Heart right ventricle (tissue), 16 donors: Measurements from ENCODE around the gene TANGO6. TPM values are rescaled to one million over a fixed set of nuclear protein-coding genes. Genes with fewer than 3 reads are reported as not detected.

Experiments
- ATAC-seq, 8 donors: fragments of 200-7000 bp; cut with Tn5 transposase; one replicate each; pipeline ENCODE4 v1.9.1; 2020; ENCODE audit warnings: mild to moderate bottlenecking in 8 of 8, moderate library complexity in 8 of 8, moderate number of reproducible peaks in 1 of 8
- DNase-seq, 2 donors: peaks; one replicate each; pipeline ENCODE4 v3.0.0-alpha.2; 2020
- H3K27ac ChIP-seq, 10 donors: fragments of 200-600 bp; sonication (generic) in 2 of 10; one replicate each; pipeline versions ENCODE4 v1.5.0 to v1.8.0; 2020 to 2022; ENCODE audit warnings: mild to moderate bottlenecking in 3 of 10
- H3K27me3 ChIP-seq, 7 donors: fragments of 200-600 bp; one replicate each; pipeline ENCODE4 v1.8.0; 2021 to 2022; ENCODE audit warnings: mild to moderate bottlenecking in 2 of 7
- H3K36me3 ChIP-seq, 9 donors: fragments of 200-600 bp; sonication (generic) in 1 of 9; one replicate each; pipeline versions ENCODE4 v1.5.0 to v1.8.0; 2020 to 2022; ENCODE audit warnings: mild to moderate bottlenecking in 2 of 9
- H3K4me1 ChIP-seq, 9 donors: fragments of 200-600 bp; sonication (generic) in 1 of 9; one replicate each; pipeline versions ENCODE4 v1.5.0 to v1.8.0; 2020 to 2022; ENCODE audit warnings: mild to moderate bottlenecking in 4 of 9
- H3K4me3 ChIP-seq, 10 donors: fragments of 200-600 bp; sonication (generic) in 2 of 10; one replicate each; pipeline versions ENCODE4 v1.5.0 to v1.8.0; 2020 to 2022; ENCODE audit warnings: mild to moderate bottlenecking in 7 of 10, moderate library complexity in 2 of 10
- H3K9me3 ChIP-seq, 11 donors: fragments of 200-600 bp in 10 of 11; sonication (generic) in 2 of 11; one replicate each; pipeline versions ENCODE4 v1.5.0 to v1.8.0; 2013 to 2022; ENCODE audit warnings: mild to moderate bottlenecking in 2 of 11, control low read depth in 1 of 11, moderate library complexity in 1 of 11
- CTCF ChIP-seq, 9 donors: fragments of 200-600 bp; sonication (generic) in 2 of 9; IDR thresholded peaks; one replicate each; pipeline versions ENCODE4 v1.5.0 to v1.8.0; 2021 to 2022; ENCODE audit warnings: antibody characterized with exemption in 9 of 9, mild to moderate bottlenecking in 5 of 9, moderate library complexity in 1 of 9
- WGBS, 2 donors: extraction: QIAGEN DNeasy Blood & Tissue Kit; methylation state at CpG; one replicate each; pipeline ENCODE4 v1.1.7; 2013; ENCODE audit warnings: inconsistent platforms in 1 of 2; 5-methylcytosine and 5-hydroxymethylcytosine counted together
- intact Hi-C, 10 donors: fragments of 100-400 bp; cut with DNase I; formaldehyde crosslinking; loops; one replicate each; pipeline versions ENCODE4 v1.11.1 to v1.14.2; 2022
- polyA plus RNA-seq, 2 donors: library from polyadenylated mRNA; stranded (reverse); fragments of 200-250 nt; gene quantifications; one replicate each; pipeline ENCODE4 v1.2.3, GENCODE V29; 2013
- total RNA-seq, 10 donors: library from RNA; stranded (reverse); fragmentation: NEBNext Ultra II Directional in 3 of 10; extraction: Animal tissue kit (Norgen Biotek cat#: 25700) in 3 of 10; gene quantifications; one replicate each; pipeline versions ENCODE4 v1.2.1 to v1.2.4, GENCODE V29; 2021 to 2023
- donor health status: Arrhythmogenic right ventricular cardiomyopathy.
- donor health status: ischemic (EF 13 %, LVEDD 7.1; RV severe dilation, severe dysfunction).
- donor health status: healthy with polysubstance abuse.
- donor health status: DM: no; HTN: yes; CAD: no.
- donor health status: DM: no; HTN: no; CAD: no.
- donor health status: ischemic (EF 25% LVEDD 6.9; RV normal size, moderate dysfunction).
- donor health status: ischemic (EF 25% LVEDD 5.7; RV mildly dilated, moderate dysfunction).
- donor health status: healthy.
- donor health status: DM: yes; HTN: yes; CAD: no.
- donor health status: Ischemic cardiomyopathy.
- donor health status: ischemic (EF 35%, LVEDD 5.7; RV mildly dilated, moderate dysfunction).
- donor health status: nonischemic (EF 11% LVEDD 7.7; RV severe dilation, severe dysfunction).
- donor health status: DM: yes; HTN: yes; CAD: no.
- donor health status: PGD.
- donor health status: ischemic (EF 29% LVEDD 5.4; RV normal size, mild dysfunction).
- donor health status: nonischemic (EF 23%, LVEDD 6.1; RV moderate dilation, normal function).

TANGO6 gene
- total and polyA plus RNA-seq, 12 donors, result 1.8 to 12.9 (median 8.0) TPM

- Histone ChIP-seq H3K27ac (no peak overlapping the region), H3K27me3 (no peaks in the 10 kb centered on the region), H3K36me3 (peaks cover 0 to 73% (median 19%) of the 10 kb centered on the region in 9 donors), H3K9me3 (no peaks in the 10 kb centered on the region), H3K4me1 (peaks cover 6 to 60% (median 27%) of the 10 kb centered on the region in 9 donors), H3K4me3 (no peak overlapping the region)
- intact Hi-C loops, result loop anchor here in 4 of 10 donors (5.0 to 10.0 kb wide), 4 partner anchors 120 to 603 kb away; partner anchors contain the start of gene TANGO6 (in 1 of the 4)
- no peak for TF ChIP-seq CTCF (IDR thresholded peaks at IDR 0.05)
- no peak for ATAC-seq
- WGBS, 2 donors, result 97 to 98% methylated on average over 6 of the region's 6 CpGs
- DNase-seq, result no peak
These were observed 271.6 kb downstream of the TANGO6 start for GRCh38 chr16:69114976-69115355.

GRCh38 chr16:69115361-69115760, 272.0 kb downstream of the TANGO6 start:
- Histone ChIP-seq H3K9me3 (no peaks in the 10 kb centered on the region), H3K4me3 (no peak overlapping the region), H3K27ac (no peak overlapping the region), H3K27me3 (no peaks in the 10 kb centered on the region), H3K4me1 (peaks cover 6 to 60% (median 27%) of the 10 kb centered on the region in 9 donors), H3K36me3 (peaks cover 0 to 73% (median 22%) of the 10 kb centered on the region in 9 donors)
- 98 to 99% methylated on average over 5 of the region's 5 CpGs for WGBS, 2 donors
- TF ChIP-seq CTCF (IDR thresholded peaks at IDR 0.05), result no peak
- DNase-seq (no peak), ATAC-seq (no peak)
- intact Hi-C loops, result loop anchor here in 3 of 10 donors (10.0 kb wide), 3 partner anchors 121 to 591 kb away; partner anchors contain the start of gene TANGO6 (in 1 of the 3)

- no peak for TF ChIP-seq CTCF (IDR thresholded peaks at IDR 0.05)
- WGBS, 2 donors, result 76 to 83% methylated on average over 1 of the region's 1 CpG
- Histone ChIP-seq H3K36me3 (peaks cover 0 to 73% (median 26%) of the 10 kb centered on the region in 9 donors), H3K9me3 (no peaks in the 10 kb centered on the region), H3K4me1 (peaks cover 6 to 60% (median 27%) of the 10 kb centered on the region in 9 donors), H3K27me3 (no peaks in the 10 kb centered on the region), H3K4me3 (no peak overlapping the region), H3K27ac (peak overlapping the region in 2 of 10 donors; percentile 68 to 76)
- no peak for DNase-seq
- ATAC-seq, result no peak
- intact Hi-C loops, result loop anchor here in 3 of 10 donors (10.0 kb wide), 3 partner anchors 121 to 591 kb away; partner anchors contain the start of gene TANGO6 (in 1 of the 3)
These were observed 272.5 kb downstream of the TANGO6 start for GRCh38 chr16:69115837-69116236.

- DNase-seq (no peak), ATAC-seq (no peak)
- Histone ChIP-seq H3K27me3 (no peaks in the 10 kb centered on the region), H3K36me3 (peaks cover 0 to 79% (median 24%) of the 10 kb centered on the region in 9 donors), H3K27ac (peak overlapping the region in 6 of 10 donors; percentile 9 to 76 (median 48)), H3K9me3 (no peaks in the 10 kb centered on the region), H3K4me3 (no peak overlapping the region), H3K4me1 (peaks cover 6 to 58% (median 27%) of the 10 kb centered on the region in 9 donors)
- WGBS, 2 donors, result 74 to 78% methylated on average over 7 of the region's 7 CpGs
- intact Hi-C loops, result loop anchor here in 3 of 10 donors (10.0 kb wide), 3 partner anchors 122 to 592 kb away; partner anchors contain the start of gene TANGO6 (in 1 of the 3)
- no peak for TF ChIP-seq CTCF (IDR thresholded peaks at IDR 0.05)
These were observed 273.0 kb downstream of the TANGO6 start for GRCh38 chr16:69116256-69116875.
